ENCODE measurements around the gene ZBTB7C. TPM values are rescaled to one million over a fixed set of nuclear protein-coding genes. Genes with fewer than 3 reads are reported as not detected.

The ZBTB7C gene
- total RNA-seq, 2 experiments from 2014 or later, result 0.05 TPM; not detected in 1

DNA sequence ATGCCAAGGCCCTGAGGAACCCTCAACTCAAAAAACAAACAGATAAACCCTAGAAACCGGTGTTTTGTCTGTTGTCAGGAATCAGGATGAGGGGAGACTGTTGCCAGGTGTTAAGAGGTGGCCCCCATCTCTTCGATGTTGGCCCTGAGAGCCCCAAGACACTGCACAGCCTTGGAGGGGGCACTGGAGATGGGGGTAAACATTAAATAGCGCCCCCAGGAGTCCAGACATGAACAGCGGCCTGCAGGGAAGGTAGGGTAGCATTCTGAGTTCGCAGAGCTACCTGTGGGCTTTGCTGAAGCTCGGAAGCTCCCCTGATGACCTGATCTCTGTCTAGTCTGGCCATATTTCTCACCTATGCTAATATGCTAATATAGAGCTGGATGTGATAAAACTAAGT is 381.1 kb downstream of the ZBTB7C start:
- Mint-ChIP-seq H3K4me1 (ENCODE audit: low read depth) (no peaks in the 10 kb centered on the region), H3K27me3 (peaks cover 4% of the 10 kb centered on the region), H3K36me3 (no peaks in the 10 kb centered on the region), H3K27ac (no peak overlapping the region), H3K4me3 (no peak overlapping the region), H3K9me3 (no peaks in the 10 kb centered on the region)
- CTCF ChIA-PET, result interaction anchor here (0.6 to 1.2 kb wide), 4 partner anchors 21 to 419 kb away, joined by 3 read pairs; no protein-coding TSS in a partner anchor
- DNase-seq, result no peak
- POLR2A ChIA-PET, result no interaction called here
- intact Hi-C loops (cut with micrococcal nuclease), result no loop called here

DNA sequence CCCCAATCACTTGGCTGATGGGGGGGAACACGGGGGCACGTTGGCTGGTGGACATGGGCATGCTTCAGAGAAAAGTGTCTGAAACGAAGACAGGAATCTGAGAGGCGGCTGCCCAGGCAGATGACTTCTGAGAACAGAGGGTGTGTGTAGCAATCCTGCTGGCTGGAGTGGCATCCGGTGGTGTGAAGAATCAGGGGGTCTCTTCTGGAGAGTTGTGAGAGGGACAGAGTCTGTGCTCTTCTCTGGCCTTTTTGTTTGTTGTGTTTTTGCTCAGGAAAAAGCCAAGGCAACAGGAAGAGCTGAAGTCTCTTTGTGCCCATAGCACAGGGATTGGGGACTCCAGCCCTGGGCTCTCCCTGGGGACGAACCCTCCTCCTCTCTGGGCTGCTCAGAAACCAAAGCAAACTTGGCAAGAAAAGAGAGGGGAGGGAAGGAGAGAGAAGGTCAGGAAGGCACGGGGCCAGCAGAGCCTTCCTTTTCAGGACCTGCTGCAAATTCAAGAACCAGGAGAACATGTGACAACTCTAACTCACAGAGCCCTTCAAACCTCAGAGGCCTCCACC is 381.7 kb downstream of the ZBTB7C start:
- intact Hi-C loops (cut with micrococcal nuclease), result no loop called here
- Mint-ChIP-seq H3K27ac (no peak overlapping the region), H3K27me3 (peaks cover 10% of the 10 kb centered on the region), H3K9me3 (no peaks in the 10 kb centered on the region), H3K4me3 (no peak overlapping the region), H3K4me1 (ENCODE audit: low read depth) (no peaks in the 10 kb centered on the region), H3K36me3 (no peaks in the 10 kb centered on the region)
- POLR2A ChIA-PET, result no interaction called here
- CTCF ChIA-PET, result interaction anchor here (1.0 to 2.9 kb wide), 4 partner anchors 21 to 419 kb away, joined by 3 to 12 read pairs (median 3); no protein-coding TSS in a partner anchor
- no peak for DNase-seq

DNA sequence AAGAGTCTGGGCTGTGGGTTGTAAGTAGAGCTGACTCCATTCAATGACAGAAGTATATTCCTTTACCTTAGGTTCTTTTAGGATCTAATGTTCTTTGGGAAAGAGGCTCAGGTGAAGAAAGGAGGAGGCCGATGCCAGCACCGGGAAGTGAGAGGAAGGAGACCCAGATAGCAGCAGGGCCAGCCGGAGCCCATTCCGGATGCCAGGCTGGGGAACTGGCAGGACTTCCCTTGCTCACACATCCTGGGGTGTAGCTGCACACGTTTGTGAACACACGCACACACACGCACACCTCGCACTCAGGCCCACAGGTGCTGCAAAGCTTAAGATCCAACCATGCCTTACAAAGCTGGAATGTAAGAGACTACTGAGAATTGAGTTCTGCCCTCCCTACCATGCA is 383.0 kb downstream of the ZBTB7C start:
- Mint-ChIP-seq H3K27me3 (peaks cover 14% of the 10 kb centered on the region), H3K36me3 (no peaks in the 10 kb centered on the region), H3K9me3 (no peaks in the 10 kb centered on the region), H3K27ac (no peak overlapping the region), H3K4me1 (ENCODE audit: low read depth) (peaks cover 3% of the 10 kb centered on the region), H3K4me3 (no peak overlapping the region)
- no peak for DNase-seq
- intact Hi-C loops (cut with micrococcal nuclease), result no loop called here
- ChIA-PET POLR2A (interaction anchor here (0.6 kb wide), 1 partner anchor 615 kb away, joined by 5 read pairs; no protein-coding TSS in a partner anchor), CTCF (interaction anchor here (0.9 to 2.9 kb wide), 5 partner anchors 19 to 421 kb away, joined by 3 to 12 read pairs (median 5); no protein-coding TSS in a partner anchor)

DNA sequence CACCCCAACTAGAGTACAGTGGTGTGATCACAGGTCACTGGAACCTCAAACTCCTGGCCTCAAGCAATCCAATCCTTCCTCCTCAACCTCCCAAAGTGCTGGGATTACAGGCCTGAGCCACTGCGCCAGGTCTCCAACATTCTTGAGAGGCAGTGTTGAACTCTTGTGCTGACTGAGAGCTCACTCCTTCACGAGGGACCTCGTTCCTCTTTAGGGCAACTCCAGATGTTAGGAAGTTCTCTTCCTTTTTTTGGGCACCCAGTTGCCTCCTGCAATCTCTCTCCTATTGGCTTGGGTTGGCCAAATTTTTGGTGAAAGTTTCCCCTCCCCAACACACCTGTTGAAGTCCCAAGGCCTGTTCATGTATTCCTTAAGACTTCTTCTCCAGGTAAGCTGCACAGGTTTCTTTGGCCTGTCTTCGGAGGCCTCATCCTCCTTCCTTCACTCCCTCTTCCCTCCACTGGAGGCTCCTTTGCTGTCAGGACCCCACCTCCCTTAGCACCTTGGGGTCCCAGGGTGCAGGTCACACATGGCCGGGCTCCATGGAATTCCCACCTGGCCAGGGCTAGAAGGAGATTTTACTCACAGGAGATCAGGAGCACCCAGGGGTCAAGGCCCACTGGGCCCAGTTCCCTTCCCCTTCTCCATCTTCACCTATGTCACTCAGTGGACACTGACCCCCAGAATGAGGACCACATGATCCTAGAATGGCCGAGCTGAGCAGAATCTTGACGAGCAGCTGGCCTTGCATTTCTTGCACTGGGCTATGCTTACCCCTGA is 384.1 kb downstream of the ZBTB7C start:
- intact Hi-C loops (cut with micrococcal nuclease), result no loop called here
- Mint-ChIP-seq H3K4me1 (ENCODE audit: low read depth) (peaks cover 3% of the 10 kb centered on the region), H3K9me3 (no peaks in the 10 kb centered on the region), H3K27ac (no peak overlapping the region), H3K4me3 (no peak overlapping the region), H3K27me3 (peaks cover 14% of the 10 kb centered on the region), H3K36me3 (no peaks in the 10 kb centered on the region)
- DNase-seq, result no peak
- POLR2A ChIA-PET, result no interaction called here
- CTCF ChIA-PET, result interaction anchor here (1.0 to 2.9 kb wide), 4 partner anchors 18 to 422 kb away, joined by 3 to 12 read pairs (median 4); no protein-coding TSS in a partner anchor

DNA sequence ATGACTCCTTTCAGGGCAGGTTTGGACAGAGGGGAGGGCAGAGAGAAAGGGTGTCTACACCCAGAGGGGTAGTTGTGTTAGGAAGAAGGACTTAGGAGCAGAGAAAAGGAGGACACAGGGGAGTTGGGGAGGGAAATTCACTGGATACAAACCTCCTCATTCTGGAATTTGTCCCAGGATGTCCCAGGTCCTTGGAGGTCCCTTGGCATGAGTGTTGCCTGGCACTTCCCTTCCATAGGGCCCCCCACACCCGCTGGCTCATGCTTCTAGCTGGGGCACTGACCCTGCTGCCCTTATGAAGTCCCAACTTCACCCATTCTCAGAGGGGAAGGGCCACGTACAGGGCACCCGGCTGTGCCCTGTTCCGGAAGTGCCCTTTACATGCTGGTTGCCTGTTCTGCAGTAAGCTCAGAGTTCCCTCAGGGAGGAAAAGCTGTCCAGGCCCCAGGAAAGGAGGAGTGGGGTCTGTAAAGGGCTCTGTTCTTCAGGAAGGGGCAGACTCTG is 385.1 kb downstream of the ZBTB7C start:
- Mint-ChIP-seq H3K27ac (no peak overlapping the region), H3K4me3 (no peak overlapping the region), H3K36me3 (no peaks in the 10 kb centered on the region), H3K9me3 (no peaks in the 10 kb centered on the region), H3K27me3 (peaks cover 16% of the 10 kb centered on the region), H3K4me1 (ENCODE audit: low read depth) (peaks cover 3% of the 10 kb centered on the region)
- intact Hi-C loops (cut with micrococcal nuclease), result no loop called here
- ChIA-PET CTCF (interaction anchor here (1.1 to 3.2 kb wide), 2 partner anchors 252 to 421 kb away, joined by 3 to 17 read pairs; no protein-coding TSS in a partner anchor), POLR2A (no interaction called here)
- DNase-seq, result no peak

DNA sequence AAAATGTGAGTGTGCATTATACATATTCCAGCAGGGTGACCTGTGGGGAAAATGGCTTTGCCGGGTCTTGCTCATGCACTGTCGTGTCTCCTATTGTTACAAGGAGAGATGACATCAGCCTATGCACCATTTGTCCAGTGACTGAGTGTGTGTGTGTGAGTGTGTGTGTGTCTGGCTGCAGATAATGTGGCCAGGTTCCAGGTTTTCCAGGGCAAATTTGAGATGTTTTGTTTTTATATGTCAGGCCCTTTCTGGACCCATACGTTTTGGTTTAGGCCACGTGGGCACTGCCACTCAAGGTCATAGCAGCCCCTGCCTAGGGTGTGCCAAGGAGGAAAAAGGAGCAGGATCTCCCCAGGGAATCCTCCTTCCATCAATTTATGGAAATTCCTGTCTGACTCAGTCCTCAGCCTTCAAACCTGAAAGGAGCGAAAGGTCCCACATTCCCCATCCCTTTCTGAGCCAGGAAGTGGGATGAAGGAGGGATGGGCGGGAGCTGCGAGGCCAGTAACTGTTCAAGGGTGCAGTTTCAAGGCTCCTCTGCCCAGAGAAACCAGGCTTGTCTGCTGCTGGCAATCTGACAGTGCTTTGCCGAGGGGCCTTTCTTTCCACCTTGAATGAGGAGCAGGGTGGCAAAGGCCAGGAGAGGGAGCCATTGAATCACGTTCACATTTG is 385.7 kb downstream of the ZBTB7C start:
- peaks cover 3% of the 10 kb centered on the region for H3K4me1 Mint-ChIP-seq (ENCODE audit: low read depth)
- intact Hi-C loops (cut with micrococcal nuclease), result loop anchor here (2.0 kb wide), 1 partner anchor 93 kb away; the partner anchor contains the start of gene SMAD2
- peak; percentile 33 for DNase-seq
- H3K27me3 Mint-ChIP-seq, result peaks cover 18% of the 10 kb centered on the region
- ChIA-PET POLR2A (no interaction called here), CTCF (interaction anchor here (0.6 to 3.2 kb wide), 3 partner anchors 252 to 422 kb away, joined by 3 to 17 read pairs (median 4); no protein-coding TSS in a partner anchor)
- no peaks in the 10 kb centered on the region for H3K9me3 Mint-ChIP-seq
- H3K27ac Mint-ChIP-seq, result no peak overlapping the region
- H3K4me3 Mint-ChIP-seq, result no peak overlapping the region
- no peaks in the 10 kb centered on the region for H3K36me3 Mint-ChIP-seq

DNA sequence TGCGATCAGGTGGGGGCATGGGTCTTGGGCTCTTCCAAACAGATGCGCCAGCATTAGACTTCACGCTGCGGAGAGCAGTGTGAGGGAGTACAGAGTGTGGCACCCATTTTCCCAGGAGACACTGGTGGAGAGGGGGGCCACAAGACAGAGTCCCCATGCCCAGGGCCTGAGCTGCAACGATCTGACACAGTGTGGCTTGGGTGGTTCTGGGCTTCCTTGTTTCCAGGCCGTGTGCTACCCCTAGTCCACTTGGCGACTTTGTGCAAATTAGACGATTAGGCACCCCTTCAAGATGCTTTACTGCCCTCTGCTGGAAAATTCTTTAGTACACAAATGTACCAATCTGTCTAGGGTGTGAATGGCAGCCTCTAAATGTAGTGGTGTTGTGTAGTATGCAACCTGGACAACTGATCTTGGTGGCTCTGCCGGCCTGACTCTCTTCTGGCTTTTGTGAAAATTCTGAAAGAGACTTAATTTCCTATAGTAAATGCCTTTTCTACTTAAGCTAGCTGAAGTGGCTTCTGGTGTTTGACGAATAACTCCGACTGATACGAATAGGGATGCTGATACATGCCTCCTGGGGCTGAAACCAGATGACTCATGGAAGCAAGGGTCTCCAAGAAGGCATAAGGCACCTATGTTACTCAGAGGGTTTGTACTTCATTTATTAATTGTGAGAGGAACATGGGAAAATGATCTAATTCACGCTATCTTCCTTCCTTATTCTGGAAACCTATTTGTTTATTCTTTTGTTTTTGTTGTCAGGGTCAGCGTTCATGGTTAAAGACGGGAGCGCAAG is 386.5 kb downstream of the ZBTB7C start:
- no peak overlapping the region for H3K27ac Mint-ChIP-seq
- ChIA-PET POLR2A (no interaction called here), CTCF (interaction anchor here (0.6 to 3.2 kb wide), 3 partner anchors 15 to 323 kb away, joined by 4 to 17 read pairs (median 4); no protein-coding TSS in a partner anchor)
- H3K4me3 Mint-ChIP-seq, result no peak overlapping the region
- no peaks in the 10 kb centered on the region for H3K9me3 Mint-ChIP-seq
- no peak for DNase-seq
- H3K36me3 Mint-ChIP-seq, result no peaks in the 10 kb centered on the region
- peaks cover 20% of the 10 kb centered on the region for H3K27me3 Mint-ChIP-seq
- peaks cover 3% of the 10 kb centered on the region for H3K4me1 Mint-ChIP-seq (ENCODE audit: low read depth)
- intact Hi-C loops (cut with micrococcal nuclease), result loop anchor here (1.0 to 2.0 kb wide), 2 partner anchors 92 to 250 kb away; partner anchors contain the start of gene SMAD2

DNA sequence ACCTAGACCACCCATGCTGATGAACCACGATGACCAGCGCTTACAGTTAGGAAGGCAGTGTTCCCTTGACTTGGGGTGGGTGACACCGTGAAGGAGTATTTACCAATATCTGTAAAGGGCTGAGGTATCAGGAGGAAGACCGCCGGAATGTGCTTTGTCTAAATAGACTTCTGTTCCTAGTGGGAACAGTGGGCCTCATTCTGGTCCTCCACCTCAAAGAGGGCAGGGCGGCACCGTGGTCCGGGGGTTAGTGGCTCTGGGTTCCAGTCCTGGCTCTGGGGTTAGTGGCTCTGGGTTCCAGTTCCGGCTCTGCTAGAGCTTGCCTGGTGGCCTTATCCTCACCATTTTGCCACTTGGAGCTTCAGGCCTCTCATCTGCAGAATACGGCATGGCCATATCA is 387.2 kb downstream of the ZBTB7C start:
- H3K27me3 Mint-ChIP-seq, result peaks cover 23% of the 10 kb centered on the region
- CTCF ChIA-PET, result interaction anchor here (1.0 to 3.2 kb wide), 4 partner anchors 9 to 250 kb away, joined by 3 to 17 read pairs (median 4); no protein-coding TSS in a partner anchor
- POLR2A ChIA-PET, result no interaction called here
- intact Hi-C loops (cut with micrococcal nuclease), result loop anchor here (1.0 to 2.0 kb wide), 2 partner anchors 91 to 250 kb away; partner anchors contain the start of gene SMAD2
- H3K4me3 Mint-ChIP-seq, result no peak overlapping the region
- H3K4me1 Mint-ChIP-seq (ENCODE audit: low read depth), result peaks cover 3% of the 10 kb centered on the region
- H3K9me3 Mint-ChIP-seq, result no peaks in the 10 kb centered on the region
- no peak overlapping the region for H3K27ac Mint-ChIP-seq
- no peak for DNase-seq
- no peaks in the 10 kb centered on the region for H3K36me3 Mint-ChIP-seq

DNA sequence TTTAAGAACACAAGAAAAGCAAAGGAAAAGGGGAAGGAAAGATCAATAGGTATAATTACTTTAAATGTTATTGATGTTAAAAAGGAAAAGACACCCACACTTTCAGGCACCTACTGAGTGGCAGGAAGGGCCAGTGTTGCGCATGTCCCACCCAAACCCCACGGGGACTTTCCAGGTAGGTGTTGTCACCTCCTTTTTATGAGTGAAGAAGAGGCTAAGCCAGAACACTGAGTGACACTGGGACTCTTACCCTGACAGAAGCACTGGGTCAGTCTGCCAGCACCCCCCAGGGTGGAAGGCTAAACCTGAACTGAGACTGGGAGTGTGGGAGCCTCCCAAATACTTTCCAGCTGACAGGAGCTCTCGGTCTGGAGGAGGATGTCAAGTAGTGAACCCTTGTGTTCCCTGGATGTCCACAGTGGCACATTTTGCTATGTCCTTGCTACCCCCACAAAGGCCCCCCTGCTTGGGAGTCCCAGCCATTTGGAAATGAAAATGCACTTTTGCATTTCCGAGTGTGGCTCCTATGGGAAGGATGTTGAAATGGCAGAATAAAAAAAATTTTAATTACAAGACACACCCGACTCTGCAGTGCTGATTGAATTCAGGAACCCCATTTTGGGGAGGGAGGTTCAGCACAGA is 387.8 kb downstream of the ZBTB7C start:
- Mint-ChIP-seq H3K4me1 (ENCODE audit: low read depth) (peaks cover 3% of the 10 kb centered on the region), H3K4me3 (no peak overlapping the region), H3K27ac (no peak overlapping the region), H3K36me3 (no peaks in the 10 kb centered on the region), H3K9me3 (no peaks in the 10 kb centered on the region), H3K27me3 (peaks cover 25% of the 10 kb centered on the region)
- CTCF ChIA-PET, result interaction anchor here (1.0 to 3.2 kb wide), 4 partner anchors 9 to 250 kb away, joined by 3 to 17 read pairs (median 4); no protein-coding TSS in a partner anchor
- DNase-seq, result peak; percentile 32
- intact Hi-C loops (cut with micrococcal nuclease), result no loop called here
- POLR2A ChIA-PET, result no interaction called here

DNA sequence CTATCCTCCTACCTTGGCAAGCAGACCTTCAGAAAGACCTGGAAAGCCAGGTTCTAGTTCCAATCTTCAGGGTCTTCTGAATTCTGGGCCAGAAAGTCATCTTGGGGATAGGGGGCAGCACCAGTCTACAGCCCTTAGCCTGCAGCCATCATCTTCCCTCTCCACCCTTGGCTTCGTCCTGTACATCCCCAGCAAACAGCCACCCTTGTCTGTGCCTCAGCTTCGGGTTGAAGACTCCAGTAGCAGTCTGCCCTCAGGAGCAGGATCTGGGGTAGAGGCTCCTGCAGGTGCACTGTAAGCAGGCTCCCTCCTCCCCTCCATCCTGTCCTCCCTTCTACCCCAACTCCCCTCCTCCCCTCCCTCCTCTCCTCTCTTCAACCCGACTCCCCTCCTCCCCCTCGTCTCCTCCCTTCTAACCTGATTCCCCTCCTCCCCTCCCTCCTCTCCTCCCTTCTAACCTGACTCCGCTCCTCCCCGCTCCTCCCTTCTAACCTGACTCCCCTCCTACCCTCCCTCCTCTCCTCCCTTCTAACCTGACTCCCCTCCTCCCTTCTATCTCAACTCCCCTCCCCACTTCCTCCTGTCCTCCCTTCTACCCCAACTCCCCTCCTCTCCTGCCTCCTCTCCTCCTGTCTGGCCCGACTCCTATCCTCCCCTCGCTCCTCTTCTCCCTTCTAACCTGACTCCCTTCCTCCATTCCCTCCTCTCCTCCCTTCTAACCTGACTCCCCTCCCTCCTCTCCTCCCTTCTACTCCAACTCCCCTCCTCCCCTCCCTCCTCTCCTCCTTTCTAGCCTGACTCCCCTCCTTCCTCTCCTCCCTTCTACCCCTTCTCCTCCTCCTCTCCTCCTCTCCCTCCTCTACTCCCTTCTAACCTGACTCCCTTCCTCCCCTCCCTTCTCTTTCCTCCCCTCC is 388.6 kb downstream of the ZBTB7C start:
- DNase-seq, result no peak
- no peak overlapping the region for H3K4me3 Mint-ChIP-seq
- no peaks in the 10 kb centered on the region for H3K36me3 Mint-ChIP-seq
- intact Hi-C loops (cut with micrococcal nuclease), result no loop called here
- ChIA-PET CTCF (interaction anchor here (0.9 to 3.2 kb wide), 3 partner anchors 240 to 249 kb away, joined by 3 to 17 read pairs (median 8); no protein-coding TSS in a partner anchor), POLR2A (no interaction called here)
- H3K27ac Mint-ChIP-seq, result no peak overlapping the region
- peaks cover 3% of the 10 kb centered on the region for H3K4me1 Mint-ChIP-seq (ENCODE audit: low read depth)
- H3K27me3 Mint-ChIP-seq, result peaks cover 25% of the 10 kb centered on the region
- no peaks in the 10 kb centered on the region for H3K9me3 Mint-ChIP-seq
